ENCODE results near the gene SNAP91.
"Not testable (repeated sequence)": the region's sequence is repeated elsewhere in the genome, so short reads cannot be mapped to it uniquely, and the experiment has no call there.

Gene SNAP91

GRCh38 chr6:83708970-83709747, at the start of gene SNAP91:
Gene SNAP91, minus strand, starts transcription at chr6:83709101. Its CDS starts 1,174 bp downstream, at chr6:83707927.
- DNase-seq (ENCODE audit: low read depth), result peak; percentile 9

GRCh38 chr6:83758533-83758932, 49.6 kb upstream of the SNAP91 start:
- peak; percentile 5 for DNase-seq (ENCODE audit: low read depth)

- no peak for DNase-seq (ENCODE audit: low read depth)
Measured at GRCh38 chr6:83757021-83757420, 48.1 kb upstream of the SNAP91 start.

GRCh38 chr6:83756565-83756964, 47.7 kb upstream of the SNAP91 start:
- no peak for DNase-seq (ENCODE audit: low read depth)

- DNase-seq (ENCODE audit: low read depth), result not testable (repeated sequence)
Measured at GRCh38 chr6:83752375-83752774, 43.5 kb upstream of the SNAP91 start.

GRCh38 chr6:83741089-83741488, 32.2 kb upstream of the SNAP91 start:
- DNase-seq (ENCODE audit: low read depth), result no peak

- DNase-seq (ENCODE audit: low read depth), result no peak
Measured at GRCh38 chr6:83735461-83735860, 26.6 kb upstream of the SNAP91 start.

- no peak for DNase-seq (ENCODE audit: low read depth)
Measured at GRCh38 chr6:83729871-83730270, 21.0 kb upstream of the SNAP91 start.

- DNase-seq (ENCODE audit: low read depth), result no peak
Measured at GRCh38 chr6:83722876-83723275, 14.0 kb upstream of the SNAP91 start.

GRCh38 chr6:83717809-83718208, 8.9 kb upstream of the SNAP91 start:
- DNase-seq (ENCODE audit: low read depth), result no peak

GRCh38 chr6:83711958-83712357, 3.1 kb upstream of the SNAP91 start:
- no peak for DNase-seq (ENCODE audit: low read depth)

GRCh38 chr6:83709748-83710050, 798 bp upstream of the SNAP91 start:
- no peak for DNase-seq (ENCODE audit: low read depth)

GRCh38 chr6:83708546-83708969, 343 bp downstream of the SNAP91 start:
- DNase-seq (ENCODE audit: low read depth), result no peak

GRCh38 chr6:83707829-83708545, 914 bp downstream of the SNAP91 start:
- no peak for DNase-seq (ENCODE audit: low read depth)

- DNase-seq (ENCODE audit: low read depth), result no peak
Measured at GRCh38 chr6:83702749-83703148, 6.2 kb downstream of the SNAP91 start.

- DNase-seq (ENCODE audit: low read depth), result no peak
Measured at GRCh38 chr6:83702077-83702476, 6.8 kb downstream of the SNAP91 start.

GRCh38 chr6:83696674-83697073, 12.2 kb downstream of the SNAP91 start:
- DNase-seq (ENCODE audit: low read depth), result peak; percentile 32

GRCh38 chr6:83685481-83685880, 23.4 kb downstream of the SNAP91 start:
- no peak for DNase-seq (ENCODE audit: low read depth)

- no peak for DNase-seq (ENCODE audit: low read depth)
Measured at GRCh38 chr6:83677791-83678190, 31.1 kb downstream of the SNAP91 start.

GRCh38 chr6:83637953-83638352, 70.9 kb downstream of the SNAP91 start:
- DNase-seq (ENCODE audit: low read depth), result no peak

- DNase-seq (ENCODE audit: low read depth), result no peak
Measured at GRCh38 chr6:83636800-83637199, 72.1 kb downstream of the SNAP91 start.

GRCh38 chr6:83633609-83634008, 75.3 kb downstream of the SNAP91 start:
- no peak for DNase-seq (ENCODE audit: low read depth)

GRCh38 chr6:83633149-83633548, 75.8 kb downstream of the SNAP91 start:
- no peak for DNase-seq (ENCODE audit: low read depth)

- not testable (repeated sequence) for DNase-seq (ENCODE audit: low read depth)
Measured at GRCh38 chr6:83629908-83630307, 79.0 kb downstream of the SNAP91 start.
